K562 (cell line): ENCODE measurements around the gene MOK. TPM values are rescaled to one million over a fixed set of nuclear protein-coding genes. Genes with fewer than 3 reads are reported as not detected.

Experiments used
- ATAC-seq: fragments of 200-7000 bp; cut with Tn5 transposase; 3 replicates; pipeline ENCODE4 v1.9.1; 2020; ENCODE audit warnings: moderate library complexity
- BruUV-seq: library from RNA; stranded (reverse); fragments of 400-500 nt; replicated peaks from 2 replicates; lab custom pipeline; 2021; lab: Mats Ljungman, UMichigan
- CTCF ChIA-PET: fragments of 300-600 bp; formaldehyde crosslinking; extraction: SDS; loops from one replicate; lab custom pipeline; 2021; ENCODE audit warnings: low intra/inter-chr PET ratio; lab: Yijun Ruan, JAX
- POLR2A ChIA-PET: fragments of 300-600, 350-650 bp; sonication (Branson Sonifier 250); formaldehyde crosslinking; extraction: SDS; loops from one replicate; lab custom pipeline; 2021; ENCODE audit warnings: antibody characterized with exemption, inconsistent platforms; lab: Yijun Ruan, JAX
- DNase-seq, 4 experiments: peaks; one replicate each; pipeline versions ENCODE4 v3.0.0 to v3.0.0-alpha.2; 2011 to 2018; ENCODE audit warnings: low spot score in 3 of 4, mixed read lengths in 3 of 4; ENCODE audit errors: extremely low read depth in 1 of 4
- FAIRE-seq: peaks from 2 replicates; lab custom pipeline; 2011; peaks lifted over from hg19 to GRCh38; lab: Jason Lieb, UNC
- H2AFZ ChIP-seq: 2 replicates; pipeline ENCODE4 v1.6.0; 2011; ENCODE audit warnings: low read depth, low read length, control low read depth, inconsistent platforms
- H3K27ac ChIP-seq: fragments of 200-600 bp; 3 replicates; pipeline ENCODE4 v1.8.0; 2011; ENCODE audit warnings: low read depth, mild to moderate bottlenecking, control low read depth, inconsistent platforms, low read length, moderate library complexity, mixed read lengths; ENCODE audit errors: extremely low read depth
- H3K27me3 ChIP-seq, 2 experiments: fragments of 300-600 bp in 1 of 2; 2 replicates in 1 of 2; 3 replicates in 1 of 2; pipeline versions ENCODE4 v1.6.0 to v1.8.0; 2011; ENCODE audit warnings: inconsistent platforms in 2 of 2, low read length in 2 of 2, mild to moderate bottlenecking in 1 of 2, mixed read lengths in 1 of 2, moderate library complexity in 1 of 2; ENCODE audit not compliant: control insufficient read depth in 2 of 2, insufficient read depth in 2 of 2
- H3K36me3 ChIP-seq: fragments of 300-600 bp; 3 replicates; pipeline ENCODE4 v1.8.0; 2011; ENCODE audit warnings: mild to moderate bottlenecking, low read length, inconsistent platforms; ENCODE audit not compliant: control insufficient read depth, insufficient read depth
- H3K4me1 ChIP-seq, 2 experiments: fragments of 200-600 bp in 1 of 2; replicated peaks in 1 of 2; 2 replicates in 1 of 2; 3 replicates in 1 of 2; pipeline versions ENCODE4 v1.5.1 to v1.8.0; 2011; ENCODE audit warnings: inconsistent platforms in 2 of 2, low read length in 2 of 2, mild to moderate bottlenecking in 1 of 2, mixed read lengths in 1 of 2, moderate library complexity in 1 of 2; ENCODE audit not compliant: control insufficient read depth in 2 of 2, insufficient read depth in 2 of 2
- H3K4me2 ChIP-seq: 2 replicates; pipeline ENCODE4 v1.6.1; 2011; ENCODE audit warnings: low read length, control low read depth, inconsistent platforms, mixed read lengths; ENCODE audit not compliant: insufficient read depth
- H3K4me3 ChIP-seq: fragments of 200-600 bp; sonication (generic), shearing (Covaris generic); 2 replicates; pipeline ENCODE4 v1.5.1; 2016; ENCODE audit warnings: control low read depth, inconsistent platforms
- H3K79me2 ChIP-seq: fragments of 200-600 bp; 3 replicates; pipeline ENCODE4 v1.8.0; 2011; ENCODE audit warnings: low read length, inconsistent platforms; ENCODE audit not compliant: control insufficient read depth, insufficient read depth
- H3K9ac ChIP-seq, 2 experiments: 2 replicates each; pipeline versions ENCODE4 v1.6.0 to v1.6.1; 2011; ENCODE audit warnings: low read depth in 2 of 2, low read length in 2 of 2, control low read depth in 1 of 2, inconsistent platforms in 1 of 2, mild to moderate bottlenecking in 1 of 2, mixed read lengths in 1 of 2; ENCODE audit not compliant: insufficient read depth in 1 of 2
- H3K9me1 ChIP-seq: one replicate; pipeline ENCODE4 v1.6.0; 2011; ENCODE audit warnings: inconsistent platforms, mild to moderate bottlenecking, low read length, moderate library complexity; ENCODE audit not compliant: control insufficient read depth, insufficient read depth
- H3K9me3 ChIP-seq: replicated peaks from 2 replicates; pipeline ENCODE4 v1.5.1; 2011; ENCODE audit warnings: low read depth, low read length, inconsistent platforms; ENCODE audit not compliant: control insufficient read depth, insufficient read depth
- H4K20me1 ChIP-seq: replicated peaks from 2 replicates; pipeline ENCODE4 v1.6.1; 2011; ENCODE audit warnings: low read length, inconsistent platforms, mixed read lengths; ENCODE audit not compliant: control insufficient read depth, insufficient read depth
- DDX20 ChIP-seq: fragments of 450-650 bp; IDR thresholded peaks from 2 replicates; pipeline ENCODE4 v1.6.1; 2016; ENCODE audit warnings: missing genetic modification characterization, low read depth, mild to moderate bottlenecking, missing compliant biosample characterization, moderate library complexity
- MCM7 ChIP-seq, 2 experiments: fragments of 450-650 bp; IDR thresholded peaks; 2 replicates each; pipeline ENCODE4 v1.6.1; 2016 to 2018
- MYC ChIP-seq, 2 experiments: fragments of 250-450 bp in 1 of 2; sonication (Bioruptor Pico) in 1 of 2; IDR thresholded peaks; 2 replicates each; pipeline versions ENCODE4 v1.5.1 to v1.6.1; 2012 to 2021; ENCODE audit warnings: low read depth in 2 of 2, borderline replicate concordance in 1 of 2, improper control_type of control experiment in 1 of 2, low read length in 1 of 2, mild to moderate bottlenecking in 1 of 2, moderate library complexity in 1 of 2
- NCOR1 ChIP-seq: fragments of 450-650 bp; IDR thresholded peaks from 2 replicates; pipeline ENCODE4 v1.6.1; 2016; ENCODE audit warnings: mild to moderate bottlenecking, moderate library complexity
- RHOXF2B ChIP-seq: fragments of 250-450 bp; sonication (Bioruptor Pico); conservative IDR thresholded peaks from 2 replicates; pipeline ENCODE4 v1.5.1; 2021
- SP2 ChIP-seq: IDR thresholded peaks from 2 replicates; pipeline ENCODE4 v1.6.1; 2011; ENCODE audit warnings: mild to moderate bottlenecking, low read depth, low read length, moderate library complexity; ENCODE audit not compliant: poor library complexity, severe bottlenecking; ENCODE audit errors: extremely low read depth
- SRSF7 ChIP-seq: fragments of 200-400 bp; formaldehyde crosslinking; optimal IDR thresholded peaks from 2 replicates; pipeline ENCODE3; 2017; ENCODE audit warnings: mild to moderate bottlenecking, low read depth, low read length
- USF2 ChIP-seq: sonication (generic); formaldehyde crosslinking; IDR thresholded peaks from 2 replicates; pipeline ENCODE4 v1.5.0; 2020; ENCODE audit warnings: missing genetic modification reagents
- ZBTB17 ChIP-seq: fragments of 450-650 bp; formaldehyde crosslinking; IDR thresholded peaks from 2 replicates; pipeline ENCODE4 v1.4.0; 2020; ENCODE audit warnings: mild to moderate bottlenecking
- ZNF174 ChIP-seq: fragments of 250-450 bp; sonication (Bioruptor Pico); IDR thresholded peaks from 2 replicates; pipeline ENCODE4 v1.4.0; 2020; ENCODE audit warnings: mild to moderate bottlenecking
- ZNF584 ChIP-seq: fragments of 200-800 bp; sonication (Bioruptor generic); IDR thresholded peaks from 2 replicates; pipeline ENCODE4 v1.6.1; 2016; ENCODE audit warnings: low read depth, mild to moderate bottlenecking, missing genetic modification characterization, missing compliant biosample characterization
- ZNF655 ChIP-seq: fragments of 250-450 bp; sonication (Bioruptor Pico); IDR thresholded peaks from 2 replicates; pipeline ENCODE4 v1.5.0; 2021
- ZNF699 ChIP-seq: fragments of 250-450 bp; sonication (Bioruptor Pico); IDR thresholded peaks from 2 replicates; pipeline ENCODE4 v1.8.0; 2021; ENCODE audit warnings: mild to moderate bottlenecking, moderate library complexity; ENCODE audit not compliant: insufficient replicate concordance
- WGBS: fragments of 100-300 bp; shearing (Covaris generic); methylation state at CpG from one replicate; pipeline ENCODE4 v1.1.6; 2016; ENCODE audit warnings: low coverage, mixed read lengths; ENCODE audit not compliant: insufficient coverage; ENCODE audit errors: missing lambda C conversion rate; 5-methylcytosine and 5-hydroxymethylcytosine counted together
- in situ Hi-C: fragments of 300-500 bp; cut with MboI; formaldehyde crosslinking; loops from 4 replicates; pipeline ENCODE4 v1.15.0; 2018; ENCODE audit warnings: inconsistent platforms, mixed read lengths
- intact Hi-C: fragments of 100-400 bp; cut with micrococcal nuclease; formaldehyde crosslinking; loops from 2 replicates; pipeline ENCODE4 v1.14.2; 2022
- polyA plus RNA-seq, 8 experiments: library from polyadenylated mRNA; depleted of rRNA in 4 of 8; stranded (reverse) in 5 of 8; unstranded in 3 of 8; fragments of >200 nt; fragmentation: Nextera tagmentation in 2 of 8; fragmentation: Illumina TruSeq in 1 of 8; extraction: Ambion mirVana in 2 of 8; extraction: Trizol in 1 of 8; gene quantifications; 2 replicates each; pipeline versions ENCODE4 v1.2.1 to v1.2.3, GENCODE V29; 2011 to 2014; ENCODE audit warnings: inconsistent platforms in 1 of 8, missing spikeins in 1 of 8
- total RNA-seq, 7 experiments: library from RNA; depleted of rRNA in 6 of 7; stranded (reverse); fragments of >200 nt in 6 of 7; fragmentation: Illumina TruSeq in 2 of 7; extraction: Trizol in 2 of 7; gene quantifications; 2 replicates each; pipeline versions ENCODE4 v1.2.1 to v1.2.3, GENCODE V29; 2011 to 2021; ENCODE audit warnings: low replicate concordance in 1 of 7

MOK gene
- total and polyA plus RNA-seq, 9 of the 15 experiments (the other 6 are each of a cell fraction or from before 2014, with no cell fraction given): 1.3 to 8.4 (median 5.3) TPM

DNA sequence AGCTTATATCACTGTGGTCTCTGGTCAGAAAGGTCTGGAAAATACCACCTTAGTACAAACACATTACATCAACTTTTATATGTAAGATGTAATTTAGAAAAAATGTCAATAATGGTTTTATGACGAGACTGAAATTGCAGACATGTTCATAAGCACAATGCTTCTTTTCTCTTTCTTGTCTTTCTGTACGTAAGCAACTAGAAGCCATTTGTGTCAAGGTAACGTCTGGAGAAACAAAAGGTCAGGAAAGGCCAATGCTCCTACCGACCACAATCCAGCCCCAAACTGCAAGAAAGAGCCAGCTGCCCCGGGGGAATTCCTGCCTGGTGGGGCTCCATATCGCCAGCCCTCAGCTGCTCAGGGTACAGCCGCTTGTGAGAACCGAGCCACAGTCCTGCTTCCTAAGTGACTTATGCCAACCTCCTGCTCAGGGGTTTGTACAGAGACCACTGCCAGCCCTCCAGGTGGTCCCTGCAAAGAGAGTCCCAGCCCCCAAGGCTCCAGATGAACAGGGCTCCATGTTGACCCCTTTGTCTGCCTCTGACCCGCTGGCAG lies 20.9 kb upstream of the MOK start:
- Histone ChIP-seq H3K4me1 (peaks cover 0 to 9% of the 10 kb centered on the region in 2 experiments; a peak in 4 of 5 replicates), H3K4me2 (no peak overlapping the region), H3K79me2 (peaks cover 4% of the 10 kb centered on the region; the same call in 2 of the 3 replicates), H3K27ac (no peak overlapping the region), H3K9me3 (no peaks in the 10 kb centered on the region), H2AFZ (no peak overlapping the region), H3K9ac (0 out of 4 replicates have a peak overlapping the region, but pooled peaks of 1 of the 2 experiments have one; percentile 35), H3K27me3 (no peaks in the 10 kb centered on the region), H3K36me3 (peaks cover 14% of the 10 kb centered on the region; the same call in 2 of the 3 replicates), H3K9me1 (no peaks in the 10 kb centered on the region), H3K4me3 (no peak overlapping the region), H4K20me1 (no peaks in the 10 kb centered on the region)
- DNase-seq: no peak
- no TSS peak for BruUV-seq
- in situ Hi-C loops: loop anchor here (10.0 kb wide), 1 partner anchor 189 kb away; no protein-coding TSS in a partner anchor
- no peak for FAIRE-seq
- intact Hi-C loops: no loop called here
- 74% methylated on average over 9 of the region's 9 CpGs for WGBS
- CTCF ChIA-PET: no interaction called here
- TF ChIP-seq DDX20 (tag) (no peak), SRSF7 (no peak), ZNF655 (no peak), MCM7 (IDR thresholded peaks at IDR 0.05) (no peak), NCOR1 (no peak), SP2 (no peak), ZNF584 (CRISPR knock-in tag) (no peak), ZNF174 (CRISPR knock-in tag) (no peak), RHOXF2B (CRISPR knock-in tag) (no peak), ZBTB17 (CRISPR knock-in tag) (no peak), MYC (IDR thresholded peaks at IDR 0.05; ENCODE audit: low read depth, low read length) (no peak), MYC (CRISPR knock-in tag; IDR thresholded peaks at IDR 0.05; ENCODE audit: borderline replicate concordance, low read depth) (no peak), ZNF699 (CRISPR knock-in tag) (no peak), USF2 (CRISPR knock-in tag) (no peak)
- POLR2A ChIA-PET: interaction anchor here (1.1 kb wide), 1 partner anchor 25 kb away, joined by 3 read pairs; no protein-coding TSS in a partner anchor
- ATAC-seq: no peak
